Fibroblast of lung (primary cell): Measurements from ENCODE around the gene TMEM179.

ENCODE experiments used
- EZH2 ChIP-seq: IDR thresholded peaks from 2 replicates; pipeline ENCODE4 v1.5.1; 2012; ENCODE audit warnings: low read length, control low read depth, mild to moderate bottlenecking; ENCODE audit errors: missing control alignments
- TF ChIP-seq, protein P1 (sequence below), 2 donors: IDR thresholded peaks in 1 of 2; conservative IDR thresholded peaks in 1 of 2; 1 replicate in 1 of 2; 2 replicates in 1 of 2; pipeline ENCODE4 v1.5.1; 2011 to 2012; ENCODE audit warnings: low read length in 2 of 2, control low read depth in 1 of 2, inconsistent platforms in 1 of 2, low read depth in 1 of 2, mild to moderate bottlenecking in 1 of 2

DNA sequence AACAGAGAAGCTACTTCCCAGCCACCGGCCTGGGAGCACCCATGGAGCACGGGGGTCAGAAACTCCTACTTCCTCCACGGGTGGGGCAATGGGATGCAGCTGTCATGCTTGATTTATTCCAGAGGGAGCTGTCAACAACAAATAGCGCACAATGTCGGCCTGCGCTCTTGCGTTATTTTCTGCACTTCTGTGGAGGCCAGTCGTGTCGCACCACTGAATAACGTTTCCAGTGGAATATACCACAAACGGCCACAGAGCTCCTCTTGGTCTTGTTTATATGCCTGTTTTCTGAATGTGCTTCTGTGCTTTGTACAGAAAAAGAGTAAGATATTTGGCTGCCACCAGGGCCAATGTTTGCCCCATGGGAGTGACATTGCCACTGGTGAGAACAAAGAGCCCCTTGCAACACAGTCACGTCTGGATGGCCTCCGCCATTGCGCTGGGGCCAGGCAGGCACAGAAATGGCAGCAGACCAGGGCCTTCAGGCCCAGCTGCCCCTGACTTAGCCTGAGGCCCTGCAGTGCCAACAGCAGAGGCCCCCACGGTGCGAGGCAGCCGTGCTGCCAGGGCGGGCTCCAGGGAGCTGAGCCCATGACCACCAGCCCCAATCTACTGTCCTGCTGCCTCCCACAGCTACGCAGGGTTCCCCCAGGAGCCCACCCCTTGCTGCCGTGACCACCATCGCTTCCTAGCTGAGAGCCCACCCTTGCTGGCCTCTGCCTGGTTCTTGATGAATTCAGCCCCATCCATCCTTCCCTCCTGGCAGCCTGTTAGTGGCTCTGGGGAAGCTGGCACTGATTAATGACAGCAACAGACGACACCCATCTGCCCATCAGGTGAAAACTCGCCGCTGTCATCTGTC is 28.9 kb upstream of the TMEM179 start:
- TF ChIP-seq, protein P1, sequence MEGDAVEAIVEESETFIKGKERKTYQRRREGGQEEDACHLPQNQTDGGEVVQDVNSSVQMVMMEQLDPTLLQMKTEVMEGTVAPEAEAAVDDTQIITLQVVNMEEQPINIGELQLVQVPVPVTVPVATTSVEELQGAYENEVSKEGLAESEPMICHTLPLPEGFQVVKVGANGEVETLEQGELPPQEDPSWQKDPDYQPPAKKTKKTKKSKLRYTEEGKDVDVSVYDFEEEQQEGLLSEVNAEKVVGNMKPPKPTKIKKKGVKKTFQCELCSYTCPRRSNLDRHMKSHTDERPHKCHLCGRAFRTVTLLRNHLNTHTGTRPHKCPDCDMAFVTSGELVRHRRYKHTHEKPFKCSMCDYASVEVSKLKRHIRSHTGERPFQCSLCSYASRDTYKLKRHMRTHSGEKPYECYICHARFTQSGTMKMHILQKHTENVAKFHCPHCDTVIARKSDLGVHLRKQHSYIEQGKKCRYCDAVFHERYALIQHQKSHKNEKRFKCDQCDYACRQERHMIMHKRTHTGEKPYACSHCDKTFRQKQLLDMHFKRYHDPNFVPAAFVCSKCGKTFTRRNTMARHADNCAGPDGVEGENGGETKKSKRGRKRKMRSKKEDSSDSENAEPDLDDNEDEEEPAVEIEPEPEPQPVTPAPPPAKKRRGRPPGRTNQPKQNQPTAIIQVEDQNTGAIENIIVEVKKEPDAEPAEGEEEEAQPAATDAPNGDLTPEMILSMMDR (conservative IDR thresholded peaks at IDR 0.05 in 1 of 2, IDR thresholded peaks at IDR 0.05 in 1 of 2; ENCODE audit: low read depth in 1 of 2, low read length in 2 of 2): no peak
- no peak for TF ChIP-seq EZH2
